HL-60/S4 (cell line): ENCODE measurements around the gene HGFAC.

Source experiments
- in situ Hi-C: fragments of 300-500 bp; cut with MboI; formaldehyde crosslinking; loops from 2 replicates; pipeline ENCODE4 v1.14.3; 2022; ENCODE audit warnings: low sequenced_read_pairs

Gene HGFAC

DNA sequence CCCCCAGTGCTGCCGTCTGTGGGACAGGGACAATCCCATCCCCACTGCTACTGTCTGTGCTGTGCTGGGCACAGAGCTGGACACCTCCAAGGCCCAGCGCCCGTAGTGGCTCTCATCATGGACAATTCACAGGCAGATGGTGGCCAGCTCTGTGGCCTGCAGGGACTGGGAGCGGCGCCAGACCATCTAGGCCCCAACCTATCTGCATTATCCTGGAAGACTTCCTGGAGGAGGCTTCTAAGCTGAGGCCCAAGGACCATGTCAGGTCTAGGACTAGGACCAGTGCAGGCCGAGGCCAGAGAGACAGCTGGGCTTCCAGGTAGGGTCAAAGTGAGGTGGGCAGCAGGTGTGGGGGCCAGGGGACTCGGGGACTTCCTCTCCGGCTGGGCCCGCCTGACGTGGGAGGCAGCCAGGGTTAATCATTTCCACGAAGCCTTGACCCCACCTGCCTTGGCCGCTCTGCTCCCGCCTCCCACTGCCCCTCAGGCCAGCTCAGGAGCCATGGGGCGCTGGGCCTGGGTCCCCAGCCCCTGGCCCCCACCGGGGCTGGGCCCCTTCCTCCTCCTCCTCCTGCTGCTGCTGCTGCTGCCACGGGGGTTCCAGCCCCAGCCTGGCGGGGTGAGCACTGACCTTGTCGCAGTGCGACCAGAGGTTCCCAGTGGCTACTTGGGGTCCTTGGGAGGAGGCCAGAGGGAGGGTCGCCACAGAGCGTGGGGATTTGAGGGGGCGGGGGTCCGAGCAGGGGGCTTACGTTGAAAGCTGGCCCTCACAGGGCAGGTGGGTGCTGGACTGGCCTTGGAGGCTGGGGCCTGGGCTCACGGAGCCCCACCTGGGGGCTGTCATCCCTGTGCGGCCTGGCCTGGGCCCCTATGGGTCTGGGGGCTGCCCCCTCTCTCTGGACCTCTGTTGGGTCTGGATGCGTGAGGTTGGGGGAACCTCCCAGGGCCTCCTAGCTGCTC, at the start of gene HGFAC:
Gene HGFAC (plus strand): TSS at position 468 of the 959 bp plus-strand sequence. CDS start 34 bp downstream, at position 502.
- in situ Hi-C loops = loop anchor here (10.0 kb wide), 1 partner anchor 97 kb away; no protein-coding TSS in a partner anchor

DNA sequence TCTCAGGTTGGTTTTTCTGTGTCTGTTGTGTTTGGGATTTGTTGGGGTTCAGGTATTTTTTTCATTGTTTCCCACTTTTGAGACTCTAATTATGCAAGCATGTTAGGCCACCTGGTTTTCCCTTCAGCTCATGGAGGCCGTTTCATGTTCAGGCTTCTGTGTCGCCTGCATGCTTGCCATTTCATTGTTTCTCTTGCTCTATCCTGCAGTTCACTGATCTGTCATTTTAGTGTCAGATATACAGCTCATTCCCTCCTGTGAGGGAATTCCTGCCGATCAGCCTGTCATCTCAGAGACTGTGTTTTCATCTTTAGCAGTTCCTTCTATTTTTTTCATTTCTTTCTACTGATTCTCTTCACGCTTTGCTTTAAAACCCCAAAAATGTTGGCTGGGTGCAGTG, 49.4 kb upstream of the HGFAC start:
- in situ Hi-C loops = no loop called here

DNA sequence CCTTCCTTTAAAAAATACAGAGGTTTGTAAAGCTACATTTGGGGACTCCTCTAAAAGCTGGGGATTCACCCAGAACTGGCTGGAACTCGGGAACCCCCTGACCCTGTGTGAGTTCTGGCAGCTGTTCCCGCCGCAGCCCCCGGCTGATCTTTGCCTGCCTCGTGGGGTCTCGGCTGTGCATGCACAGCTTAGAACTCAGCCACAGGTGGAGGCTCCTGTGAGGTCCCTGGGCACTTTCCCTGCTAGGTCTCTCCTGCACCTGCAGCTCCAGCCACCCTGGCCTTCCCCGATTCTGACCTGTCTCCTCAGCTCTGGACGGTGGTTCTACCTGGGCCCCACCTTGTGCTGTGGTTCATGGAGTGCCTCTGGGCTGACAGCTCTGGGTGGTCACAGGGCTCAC, 48.6 kb upstream of the HGFAC start:
- in situ Hi-C loops = no loop called here

DNA sequence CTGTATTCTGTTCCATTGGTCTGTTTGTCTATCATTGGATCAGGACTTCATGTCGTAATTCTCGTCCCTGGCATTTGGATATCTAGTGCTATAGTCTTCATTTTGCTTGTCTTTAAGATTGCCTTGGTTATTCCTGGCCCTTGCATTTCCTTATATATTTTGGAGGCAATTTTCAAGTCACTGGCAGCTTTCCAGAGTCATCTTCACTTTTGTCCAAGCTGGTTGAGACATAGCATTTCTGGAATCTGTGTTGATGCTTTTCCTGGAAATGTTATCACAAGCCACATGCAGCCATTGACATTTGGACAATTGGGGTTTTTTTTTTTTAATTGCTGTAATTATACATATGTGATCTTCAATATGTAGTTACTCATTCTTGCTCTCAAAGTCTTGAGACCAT, 45.2 kb upstream of the HGFAC start:
- in situ Hi-C loops = no loop called here

DNA sequence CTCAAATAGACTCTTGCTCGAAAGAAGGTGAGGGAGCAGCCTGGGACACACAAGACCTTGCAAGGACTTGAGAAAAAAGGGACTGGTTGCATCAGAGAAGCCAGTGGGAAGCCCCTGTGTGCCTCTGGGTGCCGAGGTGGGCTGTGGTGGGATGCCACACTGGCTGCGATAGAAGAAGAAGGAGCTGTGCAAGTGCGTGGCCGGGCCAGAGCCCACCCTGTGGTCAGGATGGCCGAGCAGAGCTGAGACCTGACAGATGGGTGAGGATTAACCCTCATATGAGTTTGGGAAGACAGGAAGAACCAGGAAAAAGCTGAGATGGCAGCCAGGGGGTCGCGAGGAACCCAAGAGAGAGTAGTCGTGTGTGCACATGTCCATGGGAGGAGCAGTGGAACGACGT, 44.6 kb upstream of the HGFAC start:
- in situ Hi-C loops = no loop called here

DNA sequence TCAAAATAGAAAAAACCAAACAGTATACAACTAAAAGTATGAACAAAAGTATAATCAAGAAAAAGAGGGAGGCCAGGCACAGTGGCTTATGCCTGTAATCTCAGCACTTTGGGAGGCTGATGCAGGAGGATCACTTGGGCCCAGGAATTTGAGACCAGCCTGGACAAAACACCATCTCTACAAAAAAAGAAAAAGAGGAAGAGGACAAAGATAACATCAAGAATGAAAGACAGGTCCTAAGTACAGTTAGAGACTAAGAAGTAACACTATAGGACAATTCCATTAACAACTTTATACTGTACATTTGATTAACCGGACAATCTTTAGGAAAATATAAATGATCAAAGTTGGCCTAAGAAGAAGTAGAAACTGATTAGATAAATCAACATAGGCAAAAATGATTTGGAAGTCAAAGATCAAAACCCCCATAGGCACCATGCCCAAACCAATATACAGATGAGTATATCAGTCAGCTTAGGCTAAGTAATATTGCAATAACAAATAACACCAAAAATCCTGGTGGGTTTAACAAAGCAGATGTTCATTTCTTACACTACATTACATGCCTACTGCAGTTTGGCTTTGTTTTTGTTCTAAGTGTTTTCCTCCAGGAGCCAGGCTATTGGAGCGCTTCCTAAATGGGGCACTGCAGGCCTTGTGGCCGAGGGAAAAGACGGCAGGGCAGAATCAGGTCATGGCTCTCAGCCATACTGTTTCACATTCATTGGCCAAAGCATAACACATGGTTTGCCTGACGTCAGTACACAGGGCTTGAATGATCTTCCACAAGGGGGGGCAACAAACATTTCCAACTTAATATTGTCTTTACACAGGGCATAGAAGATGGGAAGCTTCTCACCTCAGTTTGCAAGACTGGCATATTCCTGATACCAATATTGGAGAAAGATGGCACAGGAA, 42.2 kb upstream of the HGFAC start:
- in situ Hi-C loops = no loop called here

DNA sequence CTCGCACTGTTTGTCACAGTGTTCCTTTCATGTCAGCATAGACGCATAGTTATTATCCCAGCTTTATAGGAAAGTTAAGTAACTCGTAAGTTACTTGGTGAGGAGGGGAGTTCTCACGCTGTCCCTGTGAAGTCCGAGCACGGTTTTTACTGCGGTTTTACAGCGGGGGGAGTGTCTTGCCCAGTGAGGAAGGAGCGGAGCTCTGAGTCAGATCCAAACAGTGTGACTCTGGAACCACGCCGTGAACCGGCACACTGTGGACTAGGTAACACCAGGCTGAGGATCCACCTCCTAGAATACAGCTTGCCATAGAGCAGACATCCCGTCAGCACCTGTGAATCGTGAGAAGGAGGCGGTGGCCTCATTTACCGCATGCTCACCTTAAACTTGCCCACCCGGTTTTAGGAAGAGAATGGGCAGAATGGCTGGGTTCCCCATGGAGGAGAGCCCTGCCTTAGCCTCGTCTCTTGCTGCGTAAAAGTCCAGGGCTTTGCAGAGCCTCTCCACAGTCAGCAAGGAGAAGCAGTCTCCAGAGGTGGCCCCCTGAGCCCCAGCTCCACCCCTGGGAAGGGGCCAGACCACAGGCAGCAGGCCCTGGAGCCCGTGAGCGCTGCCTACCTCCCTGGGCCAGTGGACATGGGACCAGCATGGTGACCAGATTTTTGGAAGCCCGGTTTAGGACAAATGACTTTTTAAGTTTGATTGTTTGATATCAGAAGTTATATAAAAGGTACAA, 40.2 kb upstream of the HGFAC start:
- in situ Hi-C loops = no loop called here

DNA sequence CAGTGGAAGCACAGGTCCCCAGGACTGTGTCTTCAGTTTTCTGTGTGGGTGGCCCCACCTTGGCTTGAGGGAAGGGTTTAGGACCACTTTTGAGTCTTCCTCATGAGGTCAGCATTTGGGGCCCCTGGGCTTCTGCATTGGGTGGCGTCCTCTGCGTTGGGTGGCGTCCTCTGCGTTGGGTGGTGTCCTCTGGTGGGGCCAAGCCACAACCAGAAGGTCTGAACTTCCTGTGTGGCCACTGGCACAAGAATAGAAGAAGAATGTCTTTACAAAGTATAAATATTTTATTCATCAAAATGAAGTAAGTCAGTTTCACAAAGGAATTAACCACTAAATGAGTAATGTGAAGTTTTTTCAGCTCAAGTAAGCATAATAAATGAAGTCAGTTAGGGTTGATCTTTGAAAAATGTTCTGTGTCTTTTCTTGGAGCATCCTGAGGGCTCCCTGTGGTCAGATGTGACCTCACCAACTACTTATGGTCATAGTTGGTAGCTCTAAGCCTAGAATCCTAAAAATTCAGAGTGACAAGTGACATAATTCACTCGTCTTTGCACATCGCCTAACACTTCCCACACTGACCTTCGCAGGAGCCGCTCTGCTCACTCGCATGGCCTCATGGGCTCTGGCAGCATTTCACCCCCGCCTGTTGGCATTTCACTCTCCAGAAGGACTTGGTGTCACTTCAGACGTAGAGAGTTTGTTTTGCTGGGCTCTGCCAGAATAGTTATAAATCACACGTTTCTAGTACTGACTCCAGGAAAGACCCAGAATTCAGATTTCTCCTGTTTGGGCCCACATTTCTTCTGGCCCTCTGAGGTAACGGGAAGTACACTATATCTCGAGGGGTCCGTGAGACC, 39.0 kb upstream of the HGFAC start:
- in situ Hi-C loops = no loop called here

DNA sequence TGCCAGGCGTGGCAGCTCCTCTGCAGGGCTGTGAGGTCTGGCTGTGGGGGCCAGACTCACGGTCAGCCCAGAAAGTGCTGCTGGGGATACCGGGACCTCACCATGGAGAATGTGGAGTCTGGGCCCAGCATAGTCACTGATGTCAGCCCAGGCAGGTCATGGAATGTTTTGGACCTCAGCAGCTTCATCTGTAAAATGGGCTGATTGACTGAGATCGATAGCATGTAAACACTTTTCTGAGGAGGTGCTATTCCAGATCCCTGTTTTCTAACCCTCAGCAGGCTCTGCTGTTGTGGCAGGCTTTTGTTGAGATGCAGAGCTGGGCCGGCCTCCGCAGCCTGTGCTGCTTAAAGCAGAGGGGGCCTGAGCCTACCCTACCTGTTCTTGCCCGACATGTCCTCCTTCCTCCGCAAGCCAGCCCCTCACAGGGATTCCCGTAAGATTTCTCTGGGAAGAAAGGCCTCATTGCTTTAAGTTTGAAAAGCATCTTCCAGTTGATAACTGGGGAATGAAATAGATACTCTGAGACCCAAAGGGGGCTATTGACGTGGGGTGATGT, 38.3 kb upstream of the HGFAC start:
- in situ Hi-C loops = no loop called here

DNA sequence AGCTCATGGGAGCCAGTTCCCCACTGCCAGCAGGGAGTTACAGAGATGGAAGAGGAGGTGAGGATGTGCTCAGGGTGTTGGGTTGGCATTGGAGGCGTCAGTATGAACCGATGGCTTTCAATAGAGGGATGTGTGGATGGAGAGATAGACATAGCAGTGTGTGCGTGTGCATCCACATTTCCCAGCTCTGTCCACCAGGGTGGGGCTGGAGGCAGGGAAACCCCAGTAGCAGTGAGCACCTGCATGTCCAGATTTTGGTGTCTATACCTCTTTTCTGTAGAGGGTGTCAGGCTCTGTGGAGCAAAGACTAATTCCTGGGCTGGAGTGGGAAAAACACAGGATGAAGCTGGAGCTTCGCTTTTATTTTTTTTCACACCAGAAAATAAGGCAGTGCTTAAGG, 37.2 kb upstream of the HGFAC start:
- in situ Hi-C loops = no loop called here

DNA sequence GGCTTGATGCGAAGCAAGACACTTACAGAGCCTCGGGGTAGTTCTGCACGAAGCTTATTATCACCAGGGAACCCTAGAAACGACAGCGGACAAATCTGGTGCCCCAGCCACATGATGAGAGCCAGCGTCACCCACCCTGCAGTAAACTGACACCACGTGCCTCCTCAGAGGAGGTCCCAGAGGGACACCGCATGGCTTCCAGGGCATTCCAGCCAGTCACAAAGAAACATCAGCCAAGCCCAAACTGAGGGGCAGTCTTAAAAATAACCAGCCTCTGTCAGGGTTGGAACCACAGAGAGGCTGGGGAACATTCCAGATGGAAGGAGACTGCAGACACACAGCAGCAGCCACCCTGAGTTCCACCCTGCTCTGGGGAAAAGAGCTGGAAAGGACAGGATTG, 36.6 kb upstream of the HGFAC start:
- in situ Hi-C loops = no loop called here

DNA sequence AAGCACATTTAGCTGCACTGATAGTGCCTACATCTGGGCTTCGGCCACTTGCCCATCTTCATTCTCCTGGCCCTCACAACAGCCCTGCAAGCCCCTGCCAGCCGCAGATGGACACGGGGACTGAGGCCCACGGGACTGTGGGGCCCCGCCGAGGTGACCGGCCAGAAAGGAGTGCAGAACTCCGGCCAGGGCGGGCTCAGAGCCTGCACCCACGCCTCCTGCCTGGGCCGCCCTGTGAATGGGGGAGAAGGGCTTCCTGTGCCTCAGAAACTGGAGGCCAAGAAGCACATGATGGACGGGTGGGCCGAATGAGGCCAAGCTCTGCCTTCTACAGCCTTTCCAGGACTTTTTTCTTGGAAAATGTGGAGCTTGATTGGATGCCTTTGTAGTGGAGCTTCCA, 35.7 kb upstream of the HGFAC start:
- in situ Hi-C loops = no loop called here

DNA sequence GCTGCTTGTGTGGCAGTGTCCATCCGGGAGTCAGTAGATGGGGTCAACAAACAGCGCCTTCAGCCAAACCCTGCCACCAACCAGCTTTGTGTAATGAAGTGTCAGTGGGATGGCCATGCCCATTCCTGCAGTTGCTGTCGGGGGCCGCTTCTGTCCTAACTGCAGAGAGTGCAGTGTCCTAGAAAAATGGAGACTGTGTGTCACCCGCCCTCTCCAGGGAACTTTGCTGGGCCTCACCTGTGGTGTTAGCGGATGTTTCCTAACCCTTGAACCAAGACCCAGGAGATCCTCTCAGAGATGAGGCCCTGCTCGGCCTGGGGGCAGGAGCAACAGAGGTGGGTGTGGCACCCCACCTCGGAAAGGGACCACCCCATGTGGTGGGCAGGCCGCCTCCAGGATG, 35.3 kb upstream of the HGFAC start:
- in situ Hi-C loops = no loop called here

DNA sequence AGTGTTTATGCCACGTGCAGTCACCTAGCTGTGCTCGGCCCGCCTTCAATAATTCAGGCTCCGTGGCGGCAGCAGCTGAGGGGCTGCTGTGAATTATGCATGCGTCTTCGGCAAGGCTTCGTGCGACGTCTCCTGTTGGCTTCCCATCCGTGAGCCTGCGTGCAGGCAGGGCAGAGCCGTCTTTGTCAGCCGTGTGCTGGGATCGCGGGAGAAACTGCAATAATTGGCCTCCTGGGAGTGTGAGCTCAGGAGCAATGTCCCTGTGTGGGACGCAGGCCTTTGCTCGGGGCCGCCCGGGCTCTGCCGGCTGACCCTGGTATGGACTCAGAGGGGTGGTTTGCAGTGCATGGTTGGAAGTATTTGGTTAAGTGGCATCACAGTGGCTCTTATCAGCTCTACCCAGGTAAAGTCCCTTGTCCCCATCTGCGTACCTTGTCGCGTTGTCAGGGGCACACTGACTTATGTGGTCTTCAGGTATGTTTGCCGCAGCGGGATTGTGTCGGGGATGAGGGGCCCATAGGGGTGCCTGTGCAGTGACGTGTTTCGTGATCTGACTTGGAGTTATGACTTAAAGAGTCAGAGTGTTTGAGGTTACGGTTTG, 34.5 kb upstream of the HGFAC start:
- in situ Hi-C loops = no loop called here

DNA sequence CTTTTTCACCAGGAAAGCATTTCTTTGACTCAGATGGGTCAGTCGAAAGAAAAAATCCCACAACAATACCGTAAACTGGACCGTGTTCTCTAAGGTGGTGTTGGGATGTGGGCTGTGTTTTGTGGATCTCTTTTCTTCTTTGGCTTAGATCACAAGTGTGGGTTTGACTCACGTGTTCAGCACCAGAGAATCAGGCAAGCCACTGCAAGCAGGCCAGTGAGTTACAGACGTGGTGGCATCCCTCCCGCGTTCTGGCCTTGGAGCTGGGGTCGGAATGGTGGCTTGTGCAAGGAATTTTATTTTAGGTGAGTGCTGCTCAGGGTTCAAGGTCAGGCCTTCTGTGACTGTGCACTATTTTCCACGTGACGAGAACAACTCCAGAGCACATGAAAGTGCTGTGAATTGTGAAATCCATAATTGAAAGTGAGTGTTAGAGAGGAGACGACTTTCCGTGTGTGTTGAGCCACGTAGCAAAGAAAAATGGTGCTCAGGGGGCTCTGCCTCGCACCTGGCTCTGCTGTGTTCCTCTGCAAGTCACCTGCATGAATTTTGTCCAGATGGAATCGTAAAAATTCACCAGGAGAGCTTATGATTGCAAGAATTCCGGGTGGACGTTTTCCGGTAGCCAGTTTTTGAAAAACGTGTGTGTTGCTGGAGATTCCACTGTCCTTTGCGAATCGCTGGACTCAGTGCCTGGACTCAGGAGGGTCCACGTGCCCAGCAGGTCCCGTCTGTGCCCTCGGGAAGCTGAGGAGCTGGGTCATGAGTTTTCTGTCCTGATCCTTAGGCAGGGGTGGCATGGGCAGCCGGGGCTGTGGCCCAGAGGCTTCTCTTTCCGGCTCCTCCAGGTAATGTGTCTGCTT, 33.6 kb upstream of the HGFAC start:
- in situ Hi-C loops = no loop called here

DNA sequence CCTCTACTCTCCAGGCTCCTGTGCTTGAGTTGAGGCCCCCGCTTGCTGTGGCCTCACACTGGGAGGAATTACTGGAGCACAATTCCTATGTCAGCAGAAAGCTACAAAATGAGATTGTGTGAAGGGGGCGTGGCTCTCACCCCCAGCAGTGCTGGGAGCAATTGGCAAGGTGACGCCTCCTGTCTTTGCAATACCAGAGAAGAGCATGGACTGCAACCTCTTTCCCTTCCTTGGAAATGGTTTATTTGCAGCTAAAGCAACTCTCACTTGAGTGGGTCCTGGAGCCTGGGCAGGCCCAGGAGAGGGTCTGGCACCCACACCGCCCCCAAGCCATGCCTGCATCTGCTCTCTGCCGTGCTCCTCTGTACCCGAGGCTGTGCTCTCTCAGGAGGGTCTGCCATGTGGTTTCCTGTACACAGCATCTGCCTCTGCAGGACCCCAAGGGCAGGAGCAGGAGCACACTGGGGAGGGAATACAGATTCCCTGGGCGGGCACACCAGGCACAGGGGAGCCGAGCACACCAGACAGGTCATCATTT, 32.9 kb upstream of the HGFAC start:
- in situ Hi-C loops = no loop called here

DNA sequence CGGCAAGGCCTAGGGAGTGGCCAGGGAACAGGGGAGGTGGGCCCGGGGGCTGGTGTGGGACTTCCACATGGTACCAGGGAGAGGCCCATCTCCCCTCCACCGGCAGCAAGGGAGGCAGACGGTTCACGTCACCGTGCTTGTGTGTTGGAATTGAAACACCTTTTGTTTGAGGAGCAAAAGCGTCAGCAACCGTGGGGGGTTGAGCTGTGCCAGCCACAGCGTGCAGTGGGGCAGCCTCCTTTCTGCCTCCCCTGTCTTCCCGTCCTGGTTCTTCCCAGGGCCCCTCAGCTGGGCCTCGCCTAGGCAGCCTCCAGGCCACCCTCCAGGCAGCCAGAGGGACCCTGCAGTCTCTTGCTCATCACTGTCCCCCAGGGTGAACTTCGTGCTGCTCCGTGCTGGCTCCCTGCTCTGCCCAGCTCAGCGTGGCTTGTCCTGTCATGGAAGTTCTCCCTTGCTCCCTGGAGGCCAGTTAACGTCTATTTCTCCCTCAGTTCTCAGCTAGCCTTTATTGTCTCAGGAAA, 32.1 kb upstream of the HGFAC start:
- in situ Hi-C loops = no loop called here
